ENCODE measurements around the gene OR1A2. TPM values are rescaled to one million over a fixed set of nuclear protein-coding genes. Genes with fewer than 3 reads are reported as not detected.
"Not testable (repeated sequence)": the region's sequence is repeated elsewhere in the genome, so short reads cannot be mapped to it uniquely, and the experiment has no call there.

The OR1A2 gene
- total and polyA plus RNA-seq, 2 donors: not detected

GRCh38 chr17:3241044-3241443 lies 43.7 kb downstream of the OR1A2 start:
- no CpG with 5 or more reads among the region's 1 CpG for WGBS
- H3K4me1 ChIP-seq (ENCODE audit: insufficient read depth): not testable (repeated sequence)

GRCh38 chr17:3244841-3245240 lies 47.5 kb downstream of the OR1A2 start:
- not testable (repeated sequence) for H3K36me3 ChIP-seq (ENCODE audit: insufficient read depth); H3K4me3 ChIP-seq (ENCODE audit: low read depth, low read length); H3K4me1 ChIP-seq (ENCODE audit: insufficient read depth); DNase-seq (ENCODE audit: extremely low spot score); H3K27ac ChIP-seq (ENCODE audit: low read depth)
- 50% methylated on average over 1 of the region's 1 CpG for WGBS

More at GRCh38 chr17:3241044-3241443, 43.7 kb downstream of the OR1A2 start:
- not testable (repeated sequence) for DNase-seq (ENCODE audit: extremely low spot score); H3K4me3 ChIP-seq (ENCODE audit: low read depth, low read length); H3K27ac ChIP-seq (ENCODE audit: low read depth); H3K36me3 ChIP-seq (ENCODE audit: insufficient read depth)

Other genes with a start within 250 kb of the OR1A2 start
- gene OR1D5, start 133.9 kb upstream of the OR1A2 start, total RNA-seq: not detected
- gene OR1D5, start 133.9 kb upstream of the OR1A2 start, polyA plus RNA-seq: not detected
- gene OR1D2, start 93.1 kb upstream of the OR1A2 start, total RNA-seq: not detected
- gene OR1D2, start 93.1 kb upstream of the OR1A2 start, polyA plus RNA-seq: not detected
- gene OR1G1, start 70.0 kb upstream of the OR1A2 start, total RNA-seq: not detected
- gene OR1G1, start 70.0 kb upstream of the OR1A2 start, polyA plus RNA-seq: not detected
- not detected for gene OR1A1, start 10.1 kb downstream of the OR1A2 start, total RNA-seq
- not detected for gene OR1A1, start 10.1 kb downstream of the OR1A2 start, polyA plus RNA-seq
- not detected for gene OR3A1, start 100.8 kb downstream of the OR1A2 start, total RNA-seq
- not detected for gene OR3A1, start 100.8 kb downstream of the OR1A2 start, polyA plus RNA-seq
- gene OR3A2, start 188.8 kb downstream of the OR1A2 start, total RNA-seq: 0.42 TPM
- 0.22 TPM for gene OR3A2, start 188.8 kb downstream of the OR1A2 start, polyA plus RNA-seq
- not detected for gene OR1E1, start 200.9 kb downstream of the OR1A2 start, total RNA-seq
- gene OR1E1, start 200.9 kb downstream of the OR1A2 start, polyA plus RNA-seq: not detected
- gene OR3A3, start 213.9 kb downstream of the OR1A2 start, total RNA-seq: not detected
- not detected for gene OR3A3, start 213.9 kb downstream of the OR1A2 start, polyA plus RNA-seq
- gene OR1E2, start 236.3 kb downstream of the OR1A2 start, total RNA-seq: not detected
- gene OR1E2, start 236.3 kb downstream of the OR1A2 start, polyA plus RNA-seq: not detected